SJCRH30 (cell line): ENCODE measurements around the gene NYNRIN. TPM values are rescaled to one million over a fixed set of nuclear protein-coding genes. Genes with fewer than 3 reads are reported as not detected.
"Not testable (repeated sequence)": the region's sequence is repeated elsewhere in the genome, so short reads cannot be mapped to it uniquely, and the experiment has no call there.

Source experiments
- DNase-seq, 2 experiments: peaks; one replicate each; pipeline ENCODE4 v3.0.0-alpha.2; 2015 to 2020
- H3K27ac ChIP-seq: fragments of 250-450 bp; sonication (Bioruptor Pico); 2 replicates; pipeline ENCODE4 v1.5.1; 2020; ENCODE audit warnings: mild to moderate bottlenecking, moderate library complexity
- H3K27me3 ChIP-seq: fragments of 250-450 bp; sonication (Bioruptor Pico); 2 replicates; pipeline ENCODE4 v1.5.1; 2020; ENCODE audit warnings: mild to moderate bottlenecking, moderate library complexity
- H3K36me3 ChIP-seq: fragments of 250-450 bp; sonication (Bioruptor Pico); 2 replicates; pipeline ENCODE4 v1.5.1; 2020; ENCODE audit warnings: mild to moderate bottlenecking, moderate library complexity
- H3K4me1 ChIP-seq: fragments of 250-450 bp; sonication (Bioruptor Pico); 2 replicates; pipeline ENCODE4 v1.5.1; 2020; ENCODE audit warnings: mild to moderate bottlenecking, moderate library complexity
- H3K4me3 ChIP-seq: fragments of 250-450 bp; sonication (Bioruptor Pico); 2 replicates; pipeline ENCODE4 v1.5.1; 2020; ENCODE audit warnings: mild to moderate bottlenecking, moderate library complexity
- H3K9me3 ChIP-seq: fragments of 250-450 bp; sonication (Bioruptor Pico); replicated peaks from 2 replicates; pipeline ENCODE4 v1.5.1; 2020; ENCODE audit warnings: mild to moderate bottlenecking, moderate library complexity
- total RNA-seq: library from RNA; depleted of rRNA; stranded (reverse); fragments of >200 nt; shearing (Covaris generic); gene quantifications from 2 replicates; pipeline ENCODE4 v1.2.3, GENCODE V29; 2014; rRNA removed

NYNRIN gene
- total RNA-seq = 11.9 and 12.1 TPM in 2 replicates

- no peaks in the 10 kb centered on the region for H3K36me3 ChIP-seq
- H3K4me3 ChIP-seq = peak within 1 kb of the TSS; percentile 64
- peak; percentile 69 to 76 for DNase-seq
- peaks cover 9% of the 10 kb centered on the region; the same call in 1 of the 2 replicates for H3K4me1 ChIP-seq
- H3K27ac ChIP-seq = no peak within 1 kb of the TSS; the same call in 1 of the 2 replicates
- H3K9me3 ChIP-seq = no peaks in the 10 kb centered on the region
- H3K27me3 ChIP-seq = no peaks in the 10 kb centered on the region
Measured at GRCh38 chr14:24398653-24399446, at the start of gene NYNRIN. Gene NYNRIN (plus strand): TSS chr14:24399003. CDS start chr14:24399247, 244 bp downstream.

- peaks cover 21% of the 10 kb centered on the region; the same call in 1 of the 2 replicates for H3K27me3 ChIP-seq
- DNase-seq = no peak
- H3K4me1 ChIP-seq = no peaks in the 10 kb centered on the region
- no peak overlapping the region for H3K4me3 ChIP-seq
- H3K9me3 ChIP-seq = no peaks in the 10 kb centered on the region
- no peak overlapping the region for H3K27ac ChIP-seq
- no peaks in the 10 kb centered on the region for H3K36me3 ChIP-seq
Measured at GRCh38 chr14:24349742-24350141, 49.1 kb upstream of the NYNRIN start.

GRCh38 chr14:24351517-24351916 lies 47.3 kb upstream of the NYNRIN start:
- DNase-seq = no peak
- Histone ChIP-seq H3K36me3 (no peaks in the 10 kb centered on the region), H3K9me3 (no peaks in the 10 kb centered on the region), H3K27me3 (peaks cover 21% of the 10 kb centered on the region; the same call in 1 of the 2 replicates), H3K4me3 (no peak overlapping the region), H3K4me1 (no peaks in the 10 kb centered on the region), H3K27ac (no peak overlapping the region)

GRCh38 chr14:24353559-24354481 lies 45.0 kb upstream of the NYNRIN start:
- no peak for DNase-seq
- H3K27ac ChIP-seq = no peak overlapping the region
- H3K4me1 ChIP-seq = no peaks in the 10 kb centered on the region
- H3K9me3 ChIP-seq = no peaks in the 10 kb centered on the region
- no peaks in the 10 kb centered on the region for H3K36me3 ChIP-seq
- H3K27me3 ChIP-seq = peaks cover 22% of the 10 kb centered on the region; the same call in 1 of the 2 replicates
- H3K4me3 ChIP-seq = no peak overlapping the region

- H3K9me3 ChIP-seq, H3K27ac ChIP-seq, DNase-seq, H3K4me1 ChIP-seq, H3K36me3 ChIP-seq, H3K4me3 ChIP-seq: not testable (repeated sequence)
- H3K27me3 ChIP-seq = peaks cover 24% of the 10 kb centered on the region; the same call in 1 of the 2 replicates
Measured at GRCh38 chr14:24354482-24354825, 44.3 kb upstream of the NYNRIN start.

- peaks cover 25% of the 10 kb centered on the region; the same call in 1 of the 2 replicates for H3K27me3 ChIP-seq
- H3K4me1 ChIP-seq = no peaks in the 10 kb centered on the region
- no peak for DNase-seq
- no peaks in the 10 kb centered on the region for H3K9me3 ChIP-seq
- H3K27ac ChIP-seq = no peak overlapping the region
- H3K4me3 ChIP-seq = no peak overlapping the region
- H3K36me3 ChIP-seq = no peaks in the 10 kb centered on the region
Measured at GRCh38 chr14:24355009-24355408, 43.8 kb upstream of the NYNRIN start.

- Histone ChIP-seq H3K36me3 (no peaks in the 10 kb centered on the region), H3K27me3 (0 out of 2 replicates have a peak, but pooled peaks cover 17% of the 10 kb centered on the region), H3K9me3 (no peaks in the 10 kb centered on the region), H3K27ac (no peak overlapping the region), H3K4me3 (no peak overlapping the region), H3K4me1 (no peaks in the 10 kb centered on the region)
- no peak for DNase-seq
Measured at GRCh38 chr14:24356208-24356607, 42.6 kb upstream of the NYNRIN start.

- 0 out of 2 replicates have a peak, but pooled peaks cover 11% of the 10 kb centered on the region for H3K27me3 ChIP-seq
- H3K36me3 ChIP-seq = no peaks in the 10 kb centered on the region
- H3K4me1 ChIP-seq = no peaks in the 10 kb centered on the region
- H3K9me3 ChIP-seq = no peaks in the 10 kb centered on the region
- no peak overlapping the region for H3K4me3 ChIP-seq
- DNase-seq = no peak
- no peak overlapping the region for H3K27ac ChIP-seq
Measured at GRCh38 chr14:24360281-24360680, 38.5 kb upstream of the NYNRIN start.

- H3K4me1 ChIP-seq = no peaks in the 10 kb centered on the region
- DNase-seq = no peak
- no peak overlapping the region for H3K27ac ChIP-seq
Measured at GRCh38 chr14:24361326-24361725, 37.5 kb upstream of the NYNRIN start.

GRCh38 chr14:24362241-24362960 lies 36.4 kb upstream of the NYNRIN start:
- Histone ChIP-seq H3K36me3 (no peaks in the 10 kb centered on the region), H3K4me1 (no peaks in the 10 kb centered on the region), H3K27ac (no peak overlapping the region), H3K9me3 (no peaks in the 10 kb centered on the region), H3K27me3 (0 out of 2 replicates have a peak, but pooled peaks cover 11% of the 10 kb centered on the region), H3K4me3 (no peak overlapping the region)
- DNase-seq = no peak

More at GRCh38 chr14:24361326-24361725, 37.5 kb upstream of the NYNRIN start:
- H3K9me3 ChIP-seq = no peaks in the 10 kb centered on the region
- 0 out of 2 replicates have a peak, but pooled peaks cover 11% of the 10 kb centered on the region for H3K27me3 ChIP-seq
- H3K4me3 ChIP-seq = no peak overlapping the region
- no peaks in the 10 kb centered on the region for H3K36me3 ChIP-seq

GRCh38 chr14:24363401-24363800 lies 35.4 kb upstream of the NYNRIN start:
- Histone ChIP-seq H3K4me3 (no peak overlapping the region), H3K27ac (no peak overlapping the region), H3K9me3 (no peaks in the 10 kb centered on the region), H3K4me1 (no peaks in the 10 kb centered on the region), H3K27me3 (0 out of 2 replicates have a peak, but pooled peaks cover 6% of the 10 kb centered on the region), H3K36me3 (no peaks in the 10 kb centered on the region)
- no peak for DNase-seq

GRCh38 chr14:24364841-24365240 lies 34.0 kb upstream of the NYNRIN start:
- Histone ChIP-seq H3K9me3 (no peaks in the 10 kb centered on the region), H3K36me3 (no peaks in the 10 kb centered on the region), H3K4me1 (peaks cover 3% of the 10 kb centered on the region), H3K4me3 (no peak overlapping the region), H3K27ac (no peak overlapping the region), H3K27me3 (no peaks in the 10 kb centered on the region)
- DNase-seq = no peak

GRCh38 chr14:24365600-24366412 lies 33.0 kb upstream of the NYNRIN start:
- peaks cover 3% of the 10 kb centered on the region for H3K4me1 ChIP-seq
- peak overlapping the region; percentile 93 for H3K4me3 ChIP-seq
- H3K36me3 ChIP-seq = no peaks in the 10 kb centered on the region
- H3K9me3 ChIP-seq = no peaks in the 10 kb centered on the region
- H3K27me3 ChIP-seq = no peaks in the 10 kb centered on the region
- H3K27ac ChIP-seq = peak overlapping the region; percentile 85; the same call in 1 of the 2 replicates
- peak; percentile 87 to 94 for DNase-seq

GRCh38 chr14:24366413-24366720 lies 32.4 kb upstream of the NYNRIN start:
- no peak for DNase-seq
- H3K27ac ChIP-seq = peak overlapping the region; percentile 85
- no peaks in the 10 kb centered on the region; the same call in 1 of the 2 replicates for H3K36me3 ChIP-seq
- peak overlapping the region; percentile 93 for H3K4me3 ChIP-seq
- peaks cover 3% of the 10 kb centered on the region for H3K4me1 ChIP-seq
- no peaks in the 10 kb centered on the region for H3K9me3 ChIP-seq
- no peaks in the 10 kb centered on the region for H3K27me3 ChIP-seq
